GM19099 (cell line): ENCODE data around the gene TWIST2.

Experiments used
- POLR2A ChIP-seq: IDR thresholded peaks from 3 replicates; pipeline ENCODE4 v1.6.1; 2011; ENCODE audit warnings: low read depth; ENCODE audit not compliant: insufficient read length; ENCODE audit errors: extremely low read depth

Gene TWIST2

DNA sequence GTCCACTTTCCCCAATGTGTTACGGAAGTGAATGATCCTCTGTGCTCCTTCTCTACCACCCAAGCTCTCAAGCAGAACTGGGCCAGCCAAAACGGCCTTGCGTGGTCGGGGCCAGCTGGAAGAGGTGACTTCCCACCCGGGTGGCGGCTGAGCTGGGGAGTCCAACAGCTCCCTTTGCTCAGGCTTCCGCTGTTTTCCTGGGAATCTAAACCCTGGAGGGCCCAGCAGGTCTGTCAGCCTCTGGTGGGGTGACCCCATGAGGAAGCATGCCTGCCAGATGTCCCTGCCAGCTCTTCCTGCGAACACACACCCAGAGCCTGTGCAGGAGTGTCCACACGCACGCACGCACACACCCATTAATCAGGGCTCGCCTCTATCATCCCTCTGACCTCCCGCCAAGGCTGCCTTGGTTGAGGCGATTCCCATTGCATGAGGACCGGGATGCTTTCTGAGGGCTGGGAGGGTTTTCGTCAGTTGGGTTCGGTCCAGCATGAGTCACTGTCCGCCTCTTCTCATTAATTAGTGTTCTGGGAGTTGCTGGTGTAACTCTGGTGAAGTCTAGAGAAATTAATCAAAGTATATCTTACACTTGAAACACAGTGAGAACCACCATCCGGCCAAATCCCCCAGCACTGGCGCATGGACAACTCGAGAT is 90.6 kb downstream of the TWIST2 start:
- no peak for TF ChIP-seq POLR2A

GRCh38 chr2:238939074-238939473 is 91.2 kb downstream of the TWIST2 start:
- TF ChIP-seq POLR2A: no peak

GRCh38 chr2:238939521-238940403 is 91.9 kb downstream of the TWIST2 start:
- TF ChIP-seq POLR2A: no peak

DNA sequence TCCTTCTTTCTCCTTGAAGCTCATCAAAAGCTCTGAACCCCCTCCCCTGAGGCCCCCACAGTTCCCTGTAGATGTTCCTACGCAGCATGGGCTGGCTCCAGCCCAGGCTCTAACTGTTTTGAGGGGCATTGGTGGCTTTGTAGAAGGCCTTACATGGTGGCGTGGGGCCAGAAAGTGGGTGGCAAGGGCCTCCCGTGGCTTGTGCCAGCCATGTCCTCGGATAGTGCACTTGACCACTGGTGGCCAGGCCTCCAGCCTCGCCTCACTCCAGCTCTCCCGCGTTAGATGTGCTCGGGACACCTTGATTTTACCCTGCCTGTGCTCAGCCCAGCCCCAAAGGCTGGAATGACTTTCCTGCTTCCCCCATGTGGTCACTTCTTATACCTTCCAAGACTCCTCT is 92.9 kb downstream of the TWIST2 start:
- no peak for TF ChIP-seq POLR2A

- no peak for TF ChIP-seq POLR2A
Measured at GRCh38 chr2:238941262-238941792, 93.4 kb downstream of the TWIST2 start.

DNA sequence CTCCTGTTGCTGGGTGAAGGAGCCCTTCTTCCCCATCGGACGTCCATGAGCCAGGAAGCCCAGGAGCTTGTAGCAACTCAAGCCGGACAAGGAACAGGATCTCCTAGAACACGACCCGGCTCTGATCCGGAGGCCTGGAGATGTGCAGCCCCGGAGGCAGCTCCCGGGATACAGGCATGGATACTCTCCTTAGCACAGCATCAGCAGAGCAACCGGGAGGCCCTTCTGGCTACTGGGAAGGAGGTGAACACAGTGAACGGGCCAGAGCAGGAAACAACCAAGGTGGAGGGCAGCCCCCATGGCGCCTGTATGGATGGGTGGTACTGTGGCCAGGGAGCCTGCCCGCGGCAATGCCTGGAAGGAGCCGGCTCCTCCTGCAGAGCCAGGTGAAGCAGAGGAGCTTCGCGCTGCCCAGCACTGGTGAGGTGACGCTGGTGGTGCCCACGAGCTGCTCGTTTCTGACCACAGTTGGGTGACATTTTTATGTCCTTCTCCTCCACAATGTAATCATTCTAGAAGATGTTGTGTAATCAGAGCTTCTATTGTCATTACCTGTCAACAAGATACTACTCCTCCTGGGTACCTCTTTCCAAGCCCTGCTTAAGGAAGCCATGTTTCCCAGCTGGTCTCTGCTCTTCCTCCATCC is 94.3 kb downstream of the TWIST2 start:
- no peak for TF ChIP-seq POLR2A

GRCh38 chr2:238942726-238943300 is 94.9 kb downstream of the TWIST2 start:
- no peak for TF ChIP-seq POLR2A

- no peak for TF ChIP-seq POLR2A
Measured at GRCh38 chr2:238943338-238944067, 95.6 kb downstream of the TWIST2 start.

DNA sequence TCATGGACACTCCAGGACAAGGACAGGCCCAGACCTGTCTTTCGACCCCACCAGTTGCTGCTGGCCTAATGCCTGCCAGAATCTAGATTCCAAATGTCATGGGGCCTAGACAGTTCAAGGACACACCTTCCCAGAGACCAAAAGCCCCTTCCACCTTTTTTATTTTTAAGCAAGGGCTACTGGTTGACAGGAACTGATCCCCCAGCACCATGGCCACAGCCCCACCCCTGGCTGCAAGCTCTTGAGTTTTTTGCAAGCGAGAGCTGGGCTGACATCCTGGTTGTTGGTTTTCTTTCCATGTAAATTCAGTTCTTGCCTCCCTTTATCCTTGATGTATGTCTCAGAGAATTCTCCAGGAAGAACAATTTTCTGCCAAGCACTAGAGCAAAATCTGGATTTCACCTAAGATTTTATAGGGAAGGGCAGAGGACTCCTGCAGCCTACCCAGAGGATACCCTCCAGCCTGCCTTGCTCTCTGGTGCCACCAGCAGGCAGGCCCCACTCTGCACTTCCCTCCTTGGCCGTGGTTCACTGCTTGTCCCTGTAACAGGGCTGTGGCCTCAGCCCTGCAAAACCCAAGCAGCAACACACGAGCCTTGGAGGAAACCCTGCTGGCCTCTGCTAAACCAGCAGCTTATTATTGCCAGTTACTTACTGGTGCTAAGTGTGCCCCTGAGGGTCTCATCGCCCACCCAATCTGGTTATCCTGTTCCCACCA is 97.7 kb downstream of the TWIST2 start:
- TF ChIP-seq POLR2A: no peak

DNA sequence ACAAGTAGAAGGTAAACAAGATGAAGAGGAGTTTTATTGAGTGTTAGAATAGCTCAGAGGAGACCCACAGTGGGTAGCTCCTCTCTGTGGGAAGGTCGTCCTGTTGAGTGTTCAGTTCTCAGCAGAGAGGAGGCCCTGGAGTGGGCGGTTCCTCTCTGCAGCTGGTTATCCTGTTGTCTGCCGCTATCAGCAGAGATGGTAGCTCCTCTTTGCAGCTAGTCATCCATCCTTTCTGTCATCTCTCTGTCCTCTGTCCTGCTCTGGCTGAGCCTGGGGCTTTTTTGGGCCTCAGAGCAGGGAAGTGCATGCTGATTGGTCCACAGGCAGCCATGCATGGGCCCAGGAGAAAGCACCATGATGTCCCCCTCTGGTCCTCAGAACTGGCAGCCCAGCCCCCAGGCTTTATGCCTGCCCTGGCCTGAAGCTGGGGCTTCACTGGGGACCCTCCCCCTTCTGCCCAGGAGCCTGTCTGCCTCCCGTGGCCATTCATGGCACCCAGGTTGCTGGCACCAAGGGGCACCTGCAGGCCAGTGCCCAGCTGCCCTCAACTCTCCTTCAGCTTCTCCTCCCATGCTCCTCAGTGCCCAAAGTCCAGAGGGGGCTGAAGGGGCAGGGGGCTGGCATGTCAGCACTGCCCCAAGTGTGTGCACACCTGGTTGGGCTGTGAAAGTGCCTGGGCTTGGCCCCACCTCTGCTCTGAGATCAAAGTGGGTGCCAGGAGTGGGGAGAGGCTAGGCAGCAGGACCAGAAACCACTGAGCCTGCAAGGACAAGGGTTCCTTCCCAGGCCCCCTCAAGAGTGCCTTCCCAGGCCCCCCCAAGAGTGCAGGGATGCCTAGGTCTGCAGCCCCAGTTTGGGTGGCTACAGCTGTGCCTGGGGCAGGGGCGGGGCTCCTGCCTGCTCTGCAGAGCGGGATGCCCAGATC is 98.7 kb downstream of the TWIST2 start:
- TF ChIP-seq POLR2A: no peak

- no peak for TF ChIP-seq POLR2A
Measured at GRCh38 chr2:238947243-238947760, 99.4 kb downstream of the TWIST2 start.

DNA sequence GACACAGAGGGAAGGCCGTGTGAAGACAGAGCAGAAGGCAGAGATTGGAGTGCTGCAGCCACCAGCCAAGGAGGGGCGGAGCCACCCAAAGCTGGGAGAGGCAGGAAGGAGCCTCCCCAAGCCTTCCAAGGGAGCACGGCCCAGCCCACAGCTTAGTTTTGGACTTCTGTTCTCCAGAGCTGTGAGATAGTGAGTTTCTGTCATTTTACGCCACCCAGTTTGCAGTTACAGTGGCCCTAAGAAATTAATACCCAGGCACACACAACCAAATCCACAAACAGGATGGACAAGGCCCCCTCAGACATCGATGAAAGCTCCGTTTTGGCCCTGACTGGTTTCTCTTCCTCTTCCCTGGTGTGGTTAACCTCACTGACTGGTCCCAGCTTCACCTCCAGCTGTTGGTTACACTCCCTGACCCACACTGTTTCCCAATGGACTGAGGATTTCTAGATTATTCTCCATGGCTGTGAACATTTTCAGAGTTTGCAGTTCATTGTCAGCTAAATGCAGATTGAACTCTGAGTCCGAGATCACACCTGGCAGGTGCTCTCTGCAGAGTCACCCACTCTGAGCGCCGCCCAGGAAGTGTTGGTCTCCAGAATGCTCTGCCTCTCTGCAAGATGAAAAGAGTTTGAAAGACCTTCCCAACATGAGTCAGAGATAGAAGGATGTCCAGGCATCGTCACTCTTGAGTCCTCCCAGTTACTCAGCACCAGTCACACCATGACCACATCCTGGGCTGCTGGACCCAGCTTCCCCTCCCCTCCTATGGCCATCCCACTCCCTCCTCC is 100.2 kb downstream of the TWIST2 start:
- no peak for TF ChIP-seq POLR2A
